Mesothelial cell of epicardium (in vitro differentiated cells): ENCODE results near the gene CUBN. TPM values are rescaled to one million over a fixed set of nuclear protein-coding genes. Genes with fewer than 3 reads are reported as not detected.

Experiments used
- DNase-seq, 2 experiments: peaks; one replicate each; pipeline ENCODE4 v3.0.0; 2021; ENCODE audit warnings: low spot score in 2 of 2; ENCODE audit not compliant: unreplicated experiment in 2 of 2
- H3K27ac Mint-ChIP-seq: 2 replicates; pipeline ENCODE4 v1.8.0; 2021; ENCODE audit warnings: mixed read lengths
- H3K27me3 Mint-ChIP-seq: 2 replicates; pipeline ENCODE4 v1.8.0; 2021; ENCODE audit warnings: low read depth, mixed read lengths
- H3K36me3 Mint-ChIP-seq: 2 replicates; pipeline ENCODE4 v1.8.0; 2021; ENCODE audit warnings: mixed read lengths
- H3K4me1 Mint-ChIP-seq: 2 replicates; pipeline ENCODE4 v1.8.0; 2021; ENCODE audit warnings: mixed read lengths
- H3K4me3 Mint-ChIP-seq: 2 replicates; pipeline ENCODE4 v1.8.0; 2021; ENCODE audit warnings: mild to moderate bottlenecking, moderate library complexity, mixed read lengths
- H3K9me3 Mint-ChIP-seq: 2 replicates; pipeline ENCODE4 v1.8.0; 2021; ENCODE audit warnings: mixed read lengths
- CTCF ChIP-seq: fragments of 200-600 bp; sonication (generic); IDR thresholded peaks from one replicate; pipeline ENCODE4 v1.5.0; 2021; ENCODE audit warnings: antibody characterized with exemption; ENCODE audit not compliant: unreplicated experiment
- total RNA-seq: library from RNA; stranded (reverse); gene quantifications from 3 replicates; pipeline ENCODE4 v1.2.1, GENCODE V29; 2021

Gene CUBN
- total RNA-seq, 1 donor from 2014 or later: 1.5 TPM

DNA sequence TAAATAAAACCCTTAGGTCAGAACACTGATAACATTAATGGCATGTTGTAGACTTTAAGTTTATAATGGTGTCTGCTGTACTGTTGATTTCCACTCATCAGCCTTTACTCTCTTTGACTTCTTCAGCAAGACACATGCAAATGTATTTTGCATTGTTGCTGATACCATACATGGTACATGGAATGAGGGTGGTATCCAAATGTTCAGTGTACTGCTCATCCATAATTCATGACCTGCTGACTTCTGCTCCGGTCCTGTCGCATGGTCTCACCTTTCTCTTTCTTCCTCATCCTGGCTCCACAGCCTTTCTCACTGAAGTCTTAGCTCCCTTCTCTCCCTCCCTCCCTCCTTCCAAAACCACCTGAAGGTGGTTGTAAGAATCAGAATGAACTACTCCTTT lies 4.7 kb upstream of the CUBN start:
- no peaks in the 10 kb centered on the region for H3K27me3 Mint-ChIP-seq
- H3K4me3 Mint-ChIP-seq: no peak overlapping the region
- H3K4me1 Mint-ChIP-seq: peaks cover 31% of the 10 kb centered on the region
- H3K9me3 Mint-ChIP-seq: no peaks in the 10 kb centered on the region
- H3K27ac Mint-ChIP-seq: no peak overlapping the region
- no peak for DNase-seq
- no peak for TF ChIP-seq CTCF
- no peaks in the 10 kb centered on the region for H3K36me3 Mint-ChIP-seq

DNA sequence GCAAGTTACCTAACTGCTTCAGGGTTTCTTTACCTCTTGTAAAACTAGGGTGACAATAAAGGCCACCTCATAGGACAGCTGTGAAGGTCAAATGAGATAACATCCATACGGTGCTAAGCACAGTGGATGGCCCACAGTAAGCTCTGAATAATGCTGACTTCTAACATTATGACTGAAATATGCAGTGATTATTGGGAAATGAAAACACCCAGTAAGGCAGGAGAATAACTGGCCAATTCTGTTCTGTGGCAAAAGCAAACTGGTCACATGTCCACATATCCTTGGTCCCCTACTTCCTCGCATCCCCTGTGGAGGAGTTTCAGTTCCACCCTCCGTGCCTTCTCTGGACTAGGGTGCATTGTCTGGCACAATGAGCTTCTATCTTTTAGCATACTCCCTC lies 1.4 kb downstream of the CUBN start:
- H3K36me3 Mint-ChIP-seq: no peaks in the 10 kb centered on the region
- no peaks in the 10 kb centered on the region for H3K27me3 Mint-ChIP-seq
- H3K4me3 Mint-ChIP-seq: no peak overlapping the region
- peaks cover 18% of the 10 kb centered on the region for H3K4me1 Mint-ChIP-seq
- H3K27ac Mint-ChIP-seq: no peak overlapping the region
- TF ChIP-seq CTCF: no peak
- no peaks in the 10 kb centered on the region for H3K9me3 Mint-ChIP-seq
- DNase-seq: no peak

DNA sequence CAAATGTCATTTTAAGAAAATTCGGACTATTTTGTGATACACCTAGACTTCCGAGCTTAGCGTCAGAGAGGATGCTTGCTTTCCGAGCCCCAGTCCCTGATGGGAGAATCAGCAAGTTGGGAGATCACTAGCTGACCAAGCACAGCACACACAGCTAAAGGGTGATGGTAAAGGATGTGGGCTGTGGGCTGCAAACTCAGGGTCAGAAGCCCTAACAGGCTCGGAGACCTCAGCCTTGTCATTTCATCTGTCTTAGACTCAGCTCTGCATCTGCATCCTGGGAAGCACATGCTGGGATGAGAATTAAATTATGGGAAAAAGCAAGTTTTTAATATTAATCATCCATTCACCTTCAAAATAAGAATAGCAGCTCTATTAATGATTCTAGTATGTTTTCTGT lies 3.3 kb downstream of the CUBN start:
- no peak overlapping the region for H3K4me3 Mint-ChIP-seq
- H3K27me3 Mint-ChIP-seq: no peaks in the 10 kb centered on the region
- no peaks in the 10 kb centered on the region for H3K9me3 Mint-ChIP-seq
- H3K4me1 Mint-ChIP-seq: peaks cover 16% of the 10 kb centered on the region
- no peak overlapping the region for H3K27ac Mint-ChIP-seq
- H3K36me3 Mint-ChIP-seq: no peaks in the 10 kb centered on the region
- no peak for TF ChIP-seq CTCF
- DNase-seq: no peak

DNA sequence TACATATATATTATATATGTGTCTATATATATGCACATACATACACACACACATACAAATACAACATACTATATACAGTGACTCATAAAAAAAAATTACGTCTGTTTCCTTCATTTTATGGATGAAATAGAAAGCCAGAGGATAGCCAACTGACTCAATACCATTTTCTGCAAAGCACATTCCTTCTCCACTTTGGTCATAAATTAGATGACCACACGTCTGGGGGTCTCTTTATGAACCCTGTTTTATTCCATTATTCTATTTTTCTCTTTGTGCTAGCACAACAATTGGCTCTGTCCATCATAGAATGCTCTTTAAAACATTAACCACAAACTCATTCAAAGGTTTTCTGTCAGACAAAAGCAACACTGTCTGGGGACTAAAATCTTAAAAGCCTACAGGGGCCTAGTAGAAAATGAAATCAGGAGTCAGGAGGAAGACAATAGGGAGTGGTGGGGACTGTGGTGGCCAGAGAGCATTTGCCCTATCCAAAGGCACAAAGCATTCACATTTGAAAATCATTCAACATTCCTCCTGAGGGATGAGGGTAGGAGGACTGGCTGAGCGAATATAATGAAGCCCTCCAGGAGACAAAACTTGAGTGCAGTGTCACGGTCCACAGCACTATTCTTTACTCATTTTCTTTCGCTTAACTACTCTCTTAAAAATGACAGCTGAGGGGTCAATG lies 4.3 kb downstream of the CUBN start:
- Mint-ChIP-seq H3K27me3 (no peaks in the 10 kb centered on the region), H3K9me3 (no peaks in the 10 kb centered on the region), H3K27ac (no peak overlapping the region), H3K4me1 (peaks cover 20% of the 10 kb centered on the region), H3K4me3 (no peak overlapping the region), H3K36me3 (no peaks in the 10 kb centered on the region)
- no peak for TF ChIP-seq CTCF
- no peak for DNase-seq

GRCh38 chr10:17123961-17124360 lies 5.7 kb downstream of the CUBN start:
- TF ChIP-seq CTCF: no peak
- Mint-ChIP-seq H3K36me3 (no peaks in the 10 kb centered on the region), H3K27ac (no peak overlapping the region), H3K9me3 (no peaks in the 10 kb centered on the region), H3K4me1 (peaks cover 23% of the 10 kb centered on the region), H3K4me3 (no peak overlapping the region), H3K27me3 (no peaks in the 10 kb centered on the region)
- DNase-seq: no peak
